ENCODE results near the gene CRNKL1.

CRNKL1 gene

DNA sequence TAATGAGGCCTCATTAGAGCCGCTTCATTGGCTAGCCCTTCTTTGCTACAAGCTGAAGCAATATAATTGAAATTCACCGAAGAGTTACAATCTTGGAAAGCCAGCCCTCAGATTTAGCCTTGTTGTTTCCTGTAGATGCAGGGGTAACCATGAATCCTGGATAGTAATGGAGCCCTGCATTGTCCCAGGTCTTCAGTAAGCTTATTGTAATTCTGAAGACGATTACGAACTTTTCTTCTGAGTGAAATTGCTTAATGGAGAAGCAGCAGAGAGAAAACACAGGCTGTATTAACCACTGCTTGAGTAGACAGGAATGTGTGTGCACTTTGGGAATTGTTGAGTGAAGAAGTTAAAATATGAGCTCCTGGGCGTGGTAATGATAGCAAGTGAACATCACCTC is 61.4 kb downstream of the CRNKL1 start:
- Histone ChIP-seq H2BK12ac (ENCODE audit: low read length) (no peak overlapping the region), H2AFZ (ENCODE audit: low read length) (no peak overlapping the region), H3K23ac (ENCODE audit: low read depth, low read length, poor library complexity) (no peak overlapping the region), H3K27me3 (ENCODE audit: control insufficient read depth in 3 of 3, insufficient read depth in 3 of 3, low read depth in 1 of 3, low read length in 3 of 3) (no peaks in the 10 kb centered on the region), H2BK120ac (ENCODE audit: low read depth, low read length) (no peak overlapping the region), H3K14ac (ENCODE audit: low read length) (no peak overlapping the region), H3K18ac (ENCODE audit: low read length) (no peak overlapping the region), H3K4ac (ENCODE audit: low read length) (no peak overlapping the region), H4K91ac (ENCODE audit: low read depth, low read length, poor library complexity) (no peak overlapping the region), H2BK5ac (ENCODE audit: low read length) (no peak overlapping the region), H3K27ac (replicated peaks; ENCODE audit: low read length) (no peak overlapping the region), H3K4me2 (ENCODE audit: insufficient read depth, low read length, poor library complexity, severe bottlenecking) (peak overlapping the region; percentile 22), H2BK15ac (ENCODE audit: low read length) (no peak overlapping the region), H3K4me1 (ENCODE audit: control insufficient read depth in 2 of 2, insufficient read depth in 1 of 2, low read depth in 1 of 2, low read length in 2 of 2) (peaks cover 17 to 19% of the 10 kb centered on the region in 2 donors), H4K8ac (ENCODE audit: low read depth, low read length) (no peak overlapping the region), H3K36me3 (replicated peaks in 1 of 2; ENCODE audit: control insufficient read depth in 2 of 2, insufficient read depth in 2 of 2, low read length in 2 of 2) (no peaks in the 10 kb centered on the region), H2AK5ac (ENCODE audit: low read depth, low read length) (no peak overlapping the region), H3K4me3 (ENCODE audit: low read length in 2 of 2) (no peak overlapping the region), H3K9me3 (replicated peaks in 1 of 2; ENCODE audit: control insufficient read depth in 2 of 2, insufficient read depth in 1 of 2, low read depth in 1 of 2, low read length in 2 of 2) (no peaks in the 10 kb centered on the region), H3K79me1 (ENCODE audit: low read depth, low read length) (no peaks in the 10 kb centered on the region), H3K9ac (ENCODE audit: low read depth, low read length, poor library complexity) (no peak overlapping the region)
- DNase-seq (ENCODE audit: low spot score) = no peak
- WGBS, 2 donors (ENCODE audit: extremely low coverage in 2 of 2, insufficient read length in 2 of 2, insufficient replicate concordance in 1 of 2) = no CpG with 5 or more reads among the region's 5 CpGs

- Histone ChIP-seq H3K4ac (ENCODE audit: low read length) (no peak overlapping the region), H2AFZ (ENCODE audit: low read length) (no peak overlapping the region), H3K36me3 (replicated peaks in 1 of 2; ENCODE audit: control insufficient read depth in 2 of 2, insufficient read depth in 2 of 2, low read length in 2 of 2) (no peaks in the 10 kb centered on the region), H2BK15ac (ENCODE audit: low read length) (no peak overlapping the region), H3K4me1 (ENCODE audit: control insufficient read depth in 2 of 2, insufficient read depth in 1 of 2, low read depth in 1 of 2, low read length in 2 of 2) (peaks cover 6 to 10% of the 10 kb centered on the region in 2 donors), H3K14ac (ENCODE audit: low read length) (no peak overlapping the region), H3K9me3 (replicated peaks in 1 of 2; ENCODE audit: control insufficient read depth in 2 of 2, insufficient read depth in 1 of 2, low read depth in 1 of 2, low read length in 2 of 2) (no peaks in the 10 kb centered on the region), H2AK5ac (ENCODE audit: low read depth, low read length) (no peak overlapping the region), H3K27ac (replicated peaks; ENCODE audit: low read length) (no peak overlapping the region), H2BK12ac (ENCODE audit: low read length) (no peak overlapping the region), H3K9ac (ENCODE audit: low read depth, low read length, poor library complexity) (no peak overlapping the region), H3K79me1 (ENCODE audit: low read depth, low read length) (no peaks in the 10 kb centered on the region), H2BK5ac (ENCODE audit: low read length) (no peak overlapping the region), H3K4me2 (ENCODE audit: insufficient read depth, low read length, poor library complexity, severe bottlenecking) (no peak overlapping the region), H3K23ac (ENCODE audit: low read depth, low read length, poor library complexity) (no peak overlapping the region), H3K27me3 (ENCODE audit: control insufficient read depth in 3 of 3, insufficient read depth in 3 of 3, low read depth in 1 of 3, low read length in 3 of 3) (no peaks in the 10 kb centered on the region), H3K4me3 (ENCODE audit: low read length in 2 of 2) (no peak overlapping the region), H3K18ac (ENCODE audit: low read length) (no peak overlapping the region), H2BK120ac (ENCODE audit: low read depth, low read length) (no peak overlapping the region), H4K91ac (ENCODE audit: low read depth, low read length, poor library complexity) (no peak overlapping the region), H4K8ac (ENCODE audit: low read depth, low read length) (no peak overlapping the region)
- DNase-seq (ENCODE audit: low spot score) = no peak
- no CpG with 5 or more reads among the region's 4 CpGs for WGBS, 2 donors (ENCODE audit: extremely low coverage in 2 of 2, insufficient read length in 2 of 2, insufficient replicate concordance in 1 of 2)
Measured at GRCh38 chr20:19987046-19987445, 65.2 kb downstream of the CRNKL1 start.

DNA sequence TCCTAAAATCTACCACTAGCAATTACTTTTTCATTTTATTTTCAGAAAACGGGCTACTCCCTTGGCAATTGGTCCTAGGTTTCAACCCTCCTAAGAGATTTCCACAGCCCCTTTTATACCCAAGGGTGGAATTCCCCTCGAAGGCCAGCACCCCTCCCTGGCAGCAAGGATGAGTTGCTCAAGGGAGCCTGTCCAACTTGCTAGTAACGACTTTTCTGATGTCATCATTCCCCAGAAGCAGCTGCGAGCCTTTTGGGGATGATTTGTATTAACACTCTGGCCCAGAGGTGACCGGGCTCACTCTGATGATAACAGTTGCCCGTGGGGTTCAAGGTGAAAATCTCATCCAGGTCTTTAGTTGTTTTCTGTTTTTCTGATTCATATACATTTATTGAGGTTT is 65.8 kb downstream of the CRNKL1 start:
- Histone ChIP-seq H3K4me3 (ENCODE audit: low read length in 2 of 2) (no peak overlapping the region), H3K18ac (ENCODE audit: low read length) (no peak overlapping the region)
- DNase-seq (ENCODE audit: low spot score) = no peak

More for the DNA sequence above, 65.8 kb downstream of the CRNKL1 start:
- H4K8ac ChIP-seq (ENCODE audit: low read depth, low read length) = no peak overlapping the region
- no peak overlapping the region for H3K27ac ChIP-seq (replicated peaks; ENCODE audit: low read length)
- no peaks in the 10 kb centered on the region for H3K36me3 ChIP-seq (replicated peaks in 1 of 2; ENCODE audit: control insufficient read depth in 2 of 2, insufficient read depth in 2 of 2, low read length in 2 of 2)
- no peak overlapping the region for H3K23ac ChIP-seq (ENCODE audit: low read depth, low read length, poor library complexity)
- H3K27me3 ChIP-seq (ENCODE audit: control insufficient read depth in 3 of 3, insufficient read depth in 3 of 3, low read depth in 1 of 3, low read length in 3 of 3) = no peaks in the 10 kb centered on the region
- no peak overlapping the region for H2BK5ac ChIP-seq (ENCODE audit: low read length)
- H3K4me2 ChIP-seq (ENCODE audit: insufficient read depth, low read length, poor library complexity, severe bottlenecking) = no peak overlapping the region
- H3K4ac ChIP-seq (ENCODE audit: low read length) = no peak overlapping the region
- H2BK15ac ChIP-seq (ENCODE audit: low read length) = no peak overlapping the region
- H3K79me1 ChIP-seq (ENCODE audit: low read depth, low read length) = no peaks in the 10 kb centered on the region
- peaks cover 6 to 9% of the 10 kb centered on the region in 2 donors for H3K4me1 ChIP-seq (ENCODE audit: control insufficient read depth in 2 of 2, insufficient read depth in 1 of 2, low read depth in 1 of 2, low read length in 2 of 2)
- no peak overlapping the region for H2BK120ac ChIP-seq (ENCODE audit: low read depth, low read length)
- H4K91ac ChIP-seq (ENCODE audit: low read depth, low read length, poor library complexity) = no peak overlapping the region
- H2AK5ac ChIP-seq (ENCODE audit: low read depth, low read length) = no peak overlapping the region
- H3K9me3 ChIP-seq (replicated peaks in 1 of 2; ENCODE audit: control insufficient read depth in 2 of 2, insufficient read depth in 1 of 2, low read depth in 1 of 2, low read length in 2 of 2) = no peaks in the 10 kb centered on the region
- H3K9ac ChIP-seq (ENCODE audit: low read depth, low read length, poor library complexity) = no peak overlapping the region
- WGBS, 2 donors (ENCODE audit: extremely low coverage in 2 of 2, insufficient read length in 2 of 2, insufficient replicate concordance in 1 of 2) = no CpG with 5 or more reads among the region's 6 CpGs
- H2BK12ac ChIP-seq (ENCODE audit: low read length) = no peak overlapping the region
- no peak overlapping the region for H2AFZ ChIP-seq (ENCODE audit: low read length)
- H3K14ac ChIP-seq (ENCODE audit: low read length) = no peak overlapping the region

All from neuronal stem cell (in vitro differentiated cells).